ENCODE measurements around the gene HSD11B1L.

The HSD11B1L gene

GRCh38 chr19:5690955-5691821, 10.4 kb downstream of the HSD11B1L start:
- peak; percentile 61 to 79 for DNase-seq (ENCODE audit: low read depth in 2 of 2)
- TF ChIP-seq CTCF (IDR thresholded peaks at IDR 0.05; ENCODE audit: low read depth, low read length): no peak
- peak overlapping the region; percentile 93 to 96 for H3K4me3 ChIP-seq (replicated peaks in 1 of 2; ENCODE audit: low read depth in 2 of 2, low read length in 2 of 2)

- H3K4me3 ChIP-seq (replicated peaks in 1 of 2; ENCODE audit: low read depth in 2 of 2, low read length in 2 of 2): peak overlapping the region; percentile 93 to 96
- no peak for TF ChIP-seq CTCF (IDR thresholded peaks at IDR 0.05; ENCODE audit: low read depth, low read length)
- DNase-seq (ENCODE audit: low read depth in 2 of 2): no peak
Observed at GRCh38 chr19:5691822-5692722, 11.2 kb downstream of the HSD11B1L start.

- no peak for TF ChIP-seq CTCF (IDR thresholded peaks at IDR 0.05; ENCODE audit: low read depth, low read length)
- DNase-seq (ENCODE audit: low read depth in 2 of 2): no peak
- no peak overlapping the region for H3K4me3 ChIP-seq (replicated peaks in 1 of 2; ENCODE audit: low read depth in 2 of 2, low read length in 2 of 2)
Observed at GRCh38 chr19:5692723-5693194, 11.9 kb downstream of the HSD11B1L start.

GRCh38 chr19:5693195-5694166, 12.7 kb downstream of the HSD11B1L start:
- TF ChIP-seq CTCF (IDR thresholded peaks at IDR 0.05; ENCODE audit: low read depth, low read length): no peak
- no peak for DNase-seq (ENCODE audit: low read depth in 2 of 2)
- no peak overlapping the region for H3K4me3 ChIP-seq (replicated peaks in 1 of 2; ENCODE audit: low read depth in 2 of 2, low read length in 2 of 2)

- DNase-seq (ENCODE audit: low read depth in 2 of 2): no peak
- TF ChIP-seq CTCF (IDR thresholded peaks at IDR 0.05; ENCODE audit: low read depth, low read length): no peak
- H3K4me3 ChIP-seq (replicated peaks in 1 of 2; ENCODE audit: low read depth in 2 of 2, low read length in 2 of 2): no peak overlapping the region
Observed at GRCh38 chr19:5694167-5694955, 13.5 kb downstream of the HSD11B1L start.
